Breast epithelium (tissue), 3 donors: ENCODE data around the gene SLC39A1.

Source experiments
- CTCF ChIP-seq, 3 donors: fragments of 450-650 bp; IDR thresholded peaks; one replicate each; pipeline ENCODE4 v1.5.1; 2016 to 2017; ENCODE audit warnings: antibody characterized with exemption in 3 of 3, mild to moderate bottlenecking in 3 of 3, moderate library complexity in 3 of 3
- POLR2A ChIP-seq: fragments of 450-650 bp; IDR thresholded peaks from one replicate; pipeline ENCODE4 v1.6.1; 2016; ENCODE audit warnings: antibody characterized with exemption, mild to moderate bottlenecking, moderate library complexity
- POLR2AphosphoS5 ChIP-seq, 3 donors: sonication (generic); formaldehyde crosslinking; IDR thresholded peaks; one replicate each; pipeline ENCODE4 v1.6.1; 2017; ENCODE audit warnings: antibody characterized with exemption in 3 of 3

- no peak for TF ChIP-seq CTCF (IDR thresholded peaks at IDR 0.05)
- peak in 2 of 3 donors; percentile 32 to 46 for TF ChIP-seq POLR2AphosphoS5 (IDR thresholded peaks at IDR 0.05)
- no peak for TF ChIP-seq POLR2A
Measured at GRCh38 chr1:153985941-153986761, 22.8 kb upstream of the SLC39A1 start, which contains the start of gene RAB13.
